ENCODE results near the gene EPS15. TPM values are rescaled to one million over a fixed set of nuclear protein-coding genes. Genes with fewer than 3 reads are reported as not detected.
A peak's percentile ranks its signal among the peaks of the same experiment; 100 is the strongest.

EPS15 gene
- total and polyA plus RNA-seq, 9 of the 15 experiments (the other 6 are each of a cell fraction or from before 2014, with no cell fraction given), result 23.1 to 69.0 (median 41.7) TPM

DNA sequence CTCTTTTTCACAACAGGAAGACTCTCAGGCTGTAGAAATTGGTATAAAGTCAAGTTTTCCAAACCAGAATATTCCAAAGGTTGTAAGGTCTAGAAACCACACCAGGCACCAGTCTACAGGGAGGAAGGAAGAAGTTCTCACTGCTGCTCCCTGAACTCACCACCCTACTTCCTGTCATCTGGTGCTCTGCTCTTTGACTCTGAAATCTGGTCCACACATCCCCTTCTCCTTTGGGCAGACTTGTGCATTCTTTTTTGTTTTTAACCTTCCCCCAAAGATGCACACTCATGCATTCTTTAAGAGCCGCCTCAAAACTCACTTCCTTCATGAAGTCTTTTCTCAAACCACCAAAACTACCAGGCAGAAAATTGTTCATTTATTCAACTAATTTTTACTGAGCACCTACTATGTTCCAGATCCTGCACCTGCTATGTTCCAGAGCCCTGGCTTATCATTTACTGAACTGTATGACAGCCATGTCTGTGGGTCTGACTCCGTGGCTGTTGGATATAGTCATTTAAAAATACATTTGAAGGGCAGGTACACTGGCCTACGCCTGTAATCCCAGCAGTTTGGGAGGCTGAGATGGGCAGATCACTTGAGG is 30.1 kb upstream of the EPS15 start:
- ChIA-PET CTCF (ENCODE audit: low intra/inter-chr PET ratio) (no interaction called here), POLR2A (interaction anchor here (0.7 kb wide), 1 partner anchor 210 kb away, joined by 3 read pairs; no protein-coding TSS in a partner anchor)
- Histone ChIP-seq H3K36me3 (ENCODE audit: control insufficient read depth, insufficient read depth, low read length) (no peaks in the 10 kb centered on the region), H3K79me2 (ENCODE audit: control insufficient read depth, insufficient read depth, low read length) (no peaks in the 10 kb centered on the region), H3K4me3 (no peak overlapping the region), H3K27ac (ENCODE audit: extremely low read depth, low read depth, low read length) (no peak overlapping the region), H3K4me2 (ENCODE audit: insufficient read depth, low read length) (no peak overlapping the region), H3K27me3 (ENCODE audit: control insufficient read depth in 2 of 2, insufficient read depth in 2 of 2, low read length in 2 of 2) (no peaks in the 10 kb centered on the region), H3K4me1 (replicated peaks in 1 of 2; ENCODE audit: control insufficient read depth in 2 of 2, insufficient read depth in 2 of 2, low read length in 2 of 2) (no peaks in the 10 kb centered on the region; a peak in 2 of 5 replicates), H2AFZ (ENCODE audit: low read depth, low read length) (no peak overlapping the region), H3K9me3 (replicated peaks; ENCODE audit: control insufficient read depth, insufficient read depth, low read depth, low read length) (no peaks in the 10 kb centered on the region), H3K9me1 (ENCODE audit: control insufficient read depth, insufficient read depth, low read length) (no peaks in the 10 kb centered on the region), H3K9ac (ENCODE audit: insufficient read depth in 1 of 2, low read depth in 2 of 2, low read length in 2 of 2) (no peak overlapping the region), H4K20me1 (replicated peaks; ENCODE audit: control insufficient read depth, insufficient read depth, low read length) (no peaks in the 10 kb centered on the region; the same call in 1 of the 2 replicates)
- no TSS peak for BruUV-seq (replicated peaks)
- 51% methylated on average over 3 of the region's 3 CpGs for WGBS (ENCODE audit: insufficient coverage, low coverage, missing lambda C conversion rate)
- intact Hi-C loops (cut with micrococcal nuclease) (no loop called here), in situ Hi-C loops (cut with MboI) (no loop called here)
- DNase-seq (ENCODE audit: extremely low read depth in 1 of 4, low spot score in 3 of 4), result no peak
- TF ChIP-seq SNRNP70 (optimal IDR thresholded peaks at IDR 0.05; ENCODE audit: low read depth, low read length) (no peak), KDM5B (IDR thresholded peaks at IDR 0.05; ENCODE audit: insufficient replicate concordance, low read depth, low read length) (no peak), RBM25 (IDR thresholded peaks at IDR 0.05; ENCODE audit: low read depth, low read length, severe bottlenecking) (peak; percentile 39)
- TF ChIP-seq, protein P1, sequence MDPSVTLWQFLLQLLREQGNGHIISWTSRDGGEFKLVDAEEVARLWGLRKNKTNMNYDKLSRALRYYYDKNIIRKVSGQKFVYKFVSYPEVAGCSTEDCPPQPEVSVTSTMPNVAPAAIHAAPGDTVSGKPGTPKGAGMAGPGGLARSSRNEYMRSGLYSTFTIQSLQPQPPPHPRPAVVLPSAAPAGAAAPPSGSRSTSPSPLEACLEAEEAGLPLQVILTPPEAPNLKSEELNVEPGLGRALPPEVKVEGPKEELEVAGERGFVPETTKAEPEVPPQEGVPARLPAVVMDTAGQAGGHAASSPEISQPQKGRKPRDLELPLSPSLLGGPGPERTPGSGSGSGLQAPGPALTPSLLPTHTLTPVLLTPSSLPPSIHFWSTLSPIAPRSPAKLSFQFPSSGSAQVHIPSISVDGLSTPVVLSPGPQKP (CRISPR knock-in tag; IDR thresholded peaks at IDR 0.05), result no peak
- FAIRE-seq, result no peak
- ATAC-seq, result peak; percentile 55; the same call in 2 of the 3 replicates

Data from K562 (cell line).